Heart right ventricle (tissue), 16 donors: ENCODE measurements around the gene DAZ2. TPM values are rescaled to one million over a fixed set of nuclear protein-coding genes. Genes with fewer than 3 reads are reported as not detected.
"Not testable (repeated sequence)": the region's sequence is repeated elsewhere in the genome, so short reads cannot be mapped to it uniquely, and the experiment has no call there.

Experiments
- ATAC-seq, 8 donors: fragments of 200-7000 bp; cut with Tn5 transposase; one replicate each; pipeline ENCODE4 v1.9.1; 2020; ENCODE audit warnings: mild to moderate bottlenecking in 8 of 8, moderate library complexity in 8 of 8, moderate number of reproducible peaks in 1 of 8
- DNase-seq, 2 donors: peaks; one replicate each; pipeline ENCODE4 v3.0.0-alpha.2; 2020
- H3K27ac ChIP-seq, 10 donors: fragments of 200-600 bp; sonication (generic) in 2 of 10; one replicate each; pipeline versions ENCODE4 v1.5.0 to v1.8.0; 2020 to 2022; ENCODE audit warnings: mild to moderate bottlenecking in 3 of 10
- H3K27me3 ChIP-seq, 7 donors: fragments of 200-600 bp; one replicate each; pipeline ENCODE4 v1.8.0; 2021 to 2022; ENCODE audit warnings: mild to moderate bottlenecking in 2 of 7
- H3K36me3 ChIP-seq, 9 donors: fragments of 200-600 bp; sonication (generic) in 1 of 9; one replicate each; pipeline versions ENCODE4 v1.5.0 to v1.8.0; 2020 to 2022; ENCODE audit warnings: mild to moderate bottlenecking in 2 of 9
- H3K4me1 ChIP-seq, 9 donors: fragments of 200-600 bp; sonication (generic) in 1 of 9; one replicate each; pipeline versions ENCODE4 v1.5.0 to v1.8.0; 2020 to 2022; ENCODE audit warnings: mild to moderate bottlenecking in 4 of 9
- H3K4me3 ChIP-seq, 10 donors: fragments of 200-600 bp; sonication (generic) in 2 of 10; one replicate each; pipeline versions ENCODE4 v1.5.0 to v1.8.0; 2020 to 2022; ENCODE audit warnings: mild to moderate bottlenecking in 7 of 10, moderate library complexity in 2 of 10
- H3K9me3 ChIP-seq, 11 donors: fragments of 200-600 bp in 10 of 11; sonication (generic) in 2 of 11; one replicate each; pipeline versions ENCODE4 v1.5.0 to v1.8.0; 2013 to 2022; ENCODE audit warnings: mild to moderate bottlenecking in 2 of 11, control low read depth in 1 of 11, moderate library complexity in 1 of 11
- WGBS, 2 donors: extraction: QIAGEN DNeasy Blood & Tissue Kit; methylation state at CpG; one replicate each; pipeline ENCODE4 v1.1.7; 2013; ENCODE audit warnings: inconsistent platforms in 1 of 2; 5-methylcytosine and 5-hydroxymethylcytosine counted together
- intact Hi-C, 10 donors: fragments of 100-400 bp; cut with DNase I; formaldehyde crosslinking; loops; one replicate each; pipeline versions ENCODE4 v1.11.1 to v1.14.2; 2022
- long read RNA-seq, 3 donors: library from polyadenylated mRNA; unstranded; transcript quantifications; one replicate each; pipeline ENCODE4 v2.0.0, GENCODE V29; 2020 to 2021
- polyA plus RNA-seq, 2 donors: library from polyadenylated mRNA; stranded (reverse); fragments of 200-250 nt; gene quantifications; one replicate each; pipeline ENCODE4 v1.2.3, GENCODE V29; 2013
- total RNA-seq, 10 donors: library from RNA; stranded (reverse); fragmentation: NEBNext Ultra II Directional in 3 of 10; extraction: Animal tissue kit (Norgen Biotek cat#: 25700) in 3 of 10; gene quantifications; one replicate each; pipeline versions ENCODE4 v1.2.1 to v1.2.4, GENCODE V29; 2021 to 2023
- donor health status: Arrhythmogenic right ventricular cardiomyopathy.
- donor health status: ischemic (EF 13 %, LVEDD 7.1; RV severe dilation, severe dysfunction).
- donor health status: healthy with polysubstance abuse.
- donor health status: DM: no; HTN: yes; CAD: no.
- donor health status: DM: no; HTN: no; CAD: no.
- donor health status: ischemic (EF 25% LVEDD 6.9; RV normal size, moderate dysfunction).
- donor health status: ischemic (EF 25% LVEDD 5.7; RV mildly dilated, moderate dysfunction).
- donor health status: healthy.
- donor health status: DM: yes; HTN: yes; CAD: no.
- donor health status: Ischemic cardiomyopathy.
- donor health status: ischemic (EF 35%, LVEDD 5.7; RV mildly dilated, moderate dysfunction).
- donor health status: nonischemic (EF 11% LVEDD 7.7; RV severe dilation, severe dysfunction).
- donor health status: DM: yes; HTN: yes; CAD: no.
- donor health status: PGD.
- donor health status: ischemic (EF 29% LVEDD 5.4; RV normal size, mild dysfunction).
- donor health status: nonischemic (EF 23%, LVEDD 6.1; RV moderate dilation, normal function).

Gene DAZ2, protein sequence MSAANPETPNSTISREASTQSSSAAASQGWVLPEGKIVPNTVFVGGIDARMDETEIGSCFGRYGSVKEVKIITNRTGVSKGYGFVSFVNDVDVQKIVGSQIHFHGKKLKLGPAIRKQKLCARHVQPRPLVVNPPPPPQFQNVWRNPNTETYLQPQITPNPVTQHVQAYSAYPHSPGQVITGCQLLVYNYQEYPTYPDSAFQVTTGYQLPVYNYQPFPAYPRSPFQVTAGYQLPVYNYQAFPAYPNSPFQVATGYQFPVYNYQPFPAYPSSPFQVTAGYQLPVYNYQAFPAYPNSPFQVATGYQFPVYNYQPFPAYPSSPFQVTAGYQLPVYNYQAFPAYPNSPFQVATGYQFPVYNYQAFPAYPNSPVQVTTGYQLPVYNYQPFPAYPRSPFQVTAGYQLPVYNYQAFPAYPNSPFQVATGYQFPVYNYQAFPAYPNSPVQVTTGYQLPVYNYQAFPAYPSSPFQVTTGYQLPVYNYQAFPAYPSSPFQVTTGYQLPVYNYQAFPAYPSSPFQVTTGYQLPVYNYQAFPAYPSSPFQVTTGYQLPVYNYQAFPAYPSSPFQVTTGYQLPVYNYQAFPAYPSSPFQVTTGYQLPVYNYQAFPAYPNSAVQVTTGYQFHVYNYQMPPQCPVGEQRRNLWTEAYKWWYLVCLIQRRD
- total RNA-seq (not detected), polyA plus RNA-seq (not detected)
- long read RNA-seq, donor 1, result 0 reads
- long read RNA-seq, donor 2, result 0 reads
- long read RNA-seq, donor 3, result 0 reads

DNA sequence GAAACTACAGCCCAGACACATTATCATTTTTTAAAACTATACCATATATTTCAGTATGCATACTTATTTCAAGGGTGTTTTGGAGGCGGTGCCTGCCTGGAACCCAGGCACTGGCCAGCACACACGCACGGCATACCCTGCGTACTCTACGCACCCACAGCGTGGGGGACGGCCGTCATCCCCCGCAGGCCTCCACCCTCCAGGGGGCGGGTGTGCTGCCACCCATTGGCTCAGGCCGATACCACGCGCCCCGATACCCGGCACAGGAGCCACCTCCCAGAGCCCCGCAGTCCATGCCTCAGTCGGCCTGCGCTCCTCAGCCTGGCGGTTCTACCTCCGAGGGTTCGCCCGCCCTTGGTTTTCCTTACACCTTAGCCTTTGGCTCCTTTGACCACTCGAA is at the start of gene DAZ2:
Gene DAZ2 (plus strand): TSS at position 301 of the 400 bp plus-strand sequence. CDS start 208 bp downstream, outside the sequence.
- intact Hi-C loops, DNase-seq, H3K36me3 ChIP-seq, H3K27ac ChIP-seq, H3K4me3 ChIP-seq, H3K4me1 ChIP-seq, ATAC-seq, H3K9me3 ChIP-seq, H3K27me3 ChIP-seq: not testable (repeated sequence)
- no CpG with 5 or more reads among the region's 23 CpGs for WGBS, 2 donors

- H3K4me3 ChIP-seq, ATAC-seq: not testable (repeated sequence)
Measured at GRCh38 chrY:23198908-23199307, 20.4 kb upstream of the DAZ2 start, which contains the start of gene DAZ1. Gene DAZ1, minus strand, starts transcription at chrY:23199008. Its CDS starts 208 bp downstream, at chrY:23198800.

GRCh38 chrY:23207455-23207854 is 11.9 kb upstream of the DAZ2 start:
- H3K36me3 ChIP-seq, DNase-seq, H3K4me3 ChIP-seq, intact Hi-C loops, ATAC-seq, H3K27me3 ChIP-seq, H3K4me1 ChIP-seq, H3K9me3 ChIP-seq, H3K27ac ChIP-seq: not testable (repeated sequence)
- WGBS, 2 donors, result no CpG with 5 or more reads among the region's 4 CpGs

More at GRCh38 chrY:23198908-23199307, 20.4 kb upstream of the DAZ2 start, which contains the start of gene DAZ1:
- H3K27me3 ChIP-seq, H3K9me3 ChIP-seq, H3K4me1 ChIP-seq, intact Hi-C loops, H3K27ac ChIP-seq, DNase-seq, H3K36me3 ChIP-seq: not testable (repeated sequence)
- WGBS, 2 donors, result no CpG with 5 or more reads among the region's 23 CpGs

GRCh38 chrY:23209802-23210495 is 9.4 kb upstream of the DAZ2 start:
- H3K4me1 ChIP-seq, ATAC-seq, H3K9me3 ChIP-seq, H3K27me3 ChIP-seq, DNase-seq, H3K4me3 ChIP-seq, intact Hi-C loops, H3K36me3 ChIP-seq, H3K27ac ChIP-seq: not testable (repeated sequence)
- WGBS, 2 donors, result no CpG with 5 or more reads among the region's 4 CpGs

- H3K27me3 ChIP-seq, H3K9me3 ChIP-seq, H3K36me3 ChIP-seq, H3K27ac ChIP-seq, intact Hi-C loops, ATAC-seq, DNase-seq, H3K4me3 ChIP-seq, H3K4me1 ChIP-seq: not testable (repeated sequence)
- no CpG with 5 or more reads among the region's 4 CpGs for WGBS, 2 donors
Measured at GRCh38 chrY:23210681-23211080, 8.7 kb upstream of the DAZ2 start.

Other genes starting within 250 kb of the DAZ2 start
- gene BPY2, start 235.3 kb upstream of the DAZ2 start, total RNA-seq, result not detected
- not detected for gene BPY2, start 235.3 kb upstream of the DAZ2 start, polyA plus RNA-seq
- not detected for gene DAZ1, start 20.5 kb upstream of the DAZ2 start, total RNA-seq
- under 1 TPM in 1 of 2 donors, not detected in 1; 0.29 TPM for gene DAZ1, start 20.5 kb upstream of the DAZ2 start, polyA plus RNA-seq